ENCODE results near the gene C1QTNF2.
A peak's percentile ranks its signal among the peaks of the same experiment; 100 is the strongest.

The C1QTNF2 gene

GRCh38 chr5:160369990-160370712 lies at the start of gene C1QTNF2:
TSS of gene C1QTNF2 (minus strand) at chr5:160370626. CDS start at chr5:160355011, 15,615 bp downstream.
- DNase-seq (ENCODE audit: extremely low read depth, low read depth): no peak

GRCh38 chr5:160420331-160420610 lies 49.8 kb upstream of the C1QTNF2 start:
- no peak for TF ChIP-seq CTCF (IDR thresholded peaks at IDR 0.05; ENCODE audit: low read depth, low read length)
- no peak for DNase-seq (ENCODE audit: extremely low read depth, low read depth)

More at GRCh38 chr5:160369990-160370712, at the start of gene C1QTNF2:
- TF ChIP-seq CTCF (IDR thresholded peaks at IDR 0.05; ENCODE audit: low read depth, low read length): no peak

GRCh38 chr5:160419458-160420330 lies 49.3 kb upstream of the C1QTNF2 start:
- TF ChIP-seq CTCF (IDR thresholded peaks at IDR 0.05; ENCODE audit: low read depth, low read length): no peak
- no peak for DNase-seq (ENCODE audit: extremely low read depth, low read depth)

- TF ChIP-seq CTCF (IDR thresholded peaks at IDR 0.05; ENCODE audit: low read depth, low read length): no peak
Observed at GRCh38 chr5:160418561-160419457, 48.4 kb upstream of the C1QTNF2 start, which contains the start of gene SLU7. TSS of gene SLU7 (minus strand) at chr5:160419081. CDS start at chr5:160415294, 3,787 bp downstream.

GRCh38 chr5:160399402-160400353 lies 29.3 kb upstream of the C1QTNF2 start, which contains the start of gene FAM200C:
TSS of gene FAM200C (minus strand) at chr5:160400054. CDS start at chr5:160395490, 4,564 bp downstream.
- peak; percentile 87 for DNase-seq (ENCODE audit: extremely low read depth, low read depth)
- no peak for TF ChIP-seq CTCF (IDR thresholded peaks at IDR 0.05; ENCODE audit: low read depth, low read length)

More at GRCh38 chr5:160418561-160419457, 48.4 kb upstream of the C1QTNF2 start, which contains the start of gene SLU7:
- peak; percentile 90 for DNase-seq (ENCODE audit: extremely low read depth, low read depth)

- no peak for DNase-seq (ENCODE audit: extremely low read depth, low read depth)
- TF ChIP-seq CTCF (IDR thresholded peaks at IDR 0.05; ENCODE audit: low read depth, low read length): no peak
Observed at GRCh38 chr5:160398806-160399205, 28.4 kb upstream of the C1QTNF2 start.
